GM11168 (cell line): ENCODE results near the gene CXCL5.
"Not testable (repeated sequence)": the region's sequence is repeated elsewhere in the genome, so short reads cannot be mapped to it uniquely, and the experiment has no call there.

ENCODE experiments used
- in situ Hi-C: fragments of 300-500 bp; cut with MboI; formaldehyde crosslinking; loops from one replicate; pipeline ENCODE4 v1.12.0; 2022; ENCODE audit warnings: low sequenced_read_pairs; ENCODE audit not compliant: unreplicated experiment

Gene CXCL5

GRCh38 chr4:74016068-74016467 is 17.6 kb upstream of the CXCL5 start:
- in situ Hi-C loops = no loop called here

- in situ Hi-C loops = no loop called here
Measured at GRCh38 chr4:74015126-74015780, 16.8 kb upstream of the CXCL5 start.

GRCh38 chr4:74014332-74014731 is 15.9 kb upstream of the CXCL5 start:
- in situ Hi-C loops = no loop called here

GRCh38 chr4:74013264-74013663 is 14.8 kb upstream of the CXCL5 start:
- in situ Hi-C loops = no loop called here

GRCh38 chr4:74012130-74012529 is 13.7 kb upstream of the CXCL5 start:
- in situ Hi-C loops = no loop called here

GRCh38 chr4:74009307-74009706 is 10.8 kb upstream of the CXCL5 start:
- in situ Hi-C loops = no loop called here

GRCh38 chr4:74006009-74006476 is 7.6 kb upstream of the CXCL5 start:
- in situ Hi-C loops = no loop called here

- in situ Hi-C loops = no loop called here
Measured at GRCh38 chr4:74005528-74005927, 7.1 kb upstream of the CXCL5 start.

GRCh38 chr4:74004668-74005067 is 6.2 kb upstream of the CXCL5 start:
- in situ Hi-C loops = no loop called here

GRCh38 chr4:74000301-74000700 is 1.8 kb upstream of the CXCL5 start:
- in situ Hi-C loops = no loop called here

GRCh38 chr4:73992050-73992449 is 6.4 kb downstream of the CXCL5 start:
- in situ Hi-C loops = no loop called here

GRCh38 chr4:73991742-73992000 is 6.8 kb downstream of the CXCL5 start:
- in situ Hi-C loops = no loop called here

GRCh38 chr4:73990988-73991741 is 7.3 kb downstream of the CXCL5 start:
- in situ Hi-C loops = no loop called here

- in situ Hi-C loops = no loop called here
Measured at GRCh38 chr4:73989928-73990327, 8.5 kb downstream of the CXCL5 start.

- in situ Hi-C loops = no loop called here
Measured at GRCh38 chr4:73989031-73989430, 9.4 kb downstream of the CXCL5 start.

GRCh38 chr4:73988061-73988460 is 10.4 kb downstream of the CXCL5 start, which contains the start of gene PPBP:
Gene PPBP, minus strand, starts transcription at chr4:73988190. Its CDS starts 87 bp downstream, at chr4:73988103.
- in situ Hi-C loops = no loop called here

- in situ Hi-C loops = no loop called here
Measured at GRCh38 chr4:73985528-73985852, 13.0 kb downstream of the CXCL5 start.

GRCh38 chr4:73984736-73985527 is 13.5 kb downstream of the CXCL5 start:
- in situ Hi-C loops = no loop called here

- in situ Hi-C loops = not testable (repeated sequence)
Measured at GRCh38 chr4:73981175-73981574, 17.3 kb downstream of the CXCL5 start.

- in situ Hi-C loops = no loop called here
Measured at GRCh38 chr4:73979407-73979957, 19.0 kb downstream of the CXCL5 start.

GRCh38 chr4:73978886-73979285 is 19.6 kb downstream of the CXCL5 start:
- in situ Hi-C loops = no loop called here
